HG02938 (cell line): Measurements from ENCODE around the gene AZI2.
A peak's percentile ranks its signal among the peaks of the same experiment; 100 is the strongest.

ENCODE experiments used
- ATAC-seq: cut with Tn5 transposase; IDR thresholded peaks from one replicate; pipeline ENCODE4 v1.9.1; 2021; ENCODE audit warnings: mild to moderate bottlenecking, moderate library complexity; ENCODE audit not compliant: unreplicated experiment

Gene AZI2

GRCh38 chr3:28348629-28349468 lies at the start of gene AZI2, which contains the start of gene ZCWPW2:
TSS of gene AZI2 (minus strand) at chr3:28348824. CDS start at chr3:28340617, 8,207 bp downstream.
TSS of gene ZCWPW2 (plus strand) at chr3:28348721. CDS start at chr3:28413069, 64,348 bp downstream.
- peak; percentile 82 for ATAC-seq

- no peak for ATAC-seq
Measured at GRCh38 chr3:28388978-28389377, 40.4 kb upstream of the AZI2 start.

GRCh38 chr3:28386049-28386448 lies 37.4 kb upstream of the AZI2 start:
- no peak for ATAC-seq

GRCh38 chr3:28376424-28376823 lies 27.8 kb upstream of the AZI2 start:
- ATAC-seq: no peak

- no peak for ATAC-seq
Measured at GRCh38 chr3:28349469-28350000, 911 bp upstream of the AZI2 start.

GRCh38 chr3:28348265-28348628 lies 377 bp downstream of the AZI2 start:
- no peak for ATAC-seq

- no peak for ATAC-seq
Measured at GRCh38 chr3:28347374-28348264, 1.0 kb downstream of the AZI2 start.

GRCh38 chr3:28345690-28346089 lies 2.9 kb downstream of the AZI2 start:
- ATAC-seq: no peak

- ATAC-seq: no peak
Measured at GRCh38 chr3:28343144-28343543, 5.5 kb downstream of the AZI2 start.

GRCh38 chr3:28337230-28337629 lies 11.4 kb downstream of the AZI2 start:
- ATAC-seq: no peak

- no peak for ATAC-seq
Measured at GRCh38 chr3:28335246-28335645, 13.4 kb downstream of the AZI2 start.

- ATAC-seq: no peak
Measured at GRCh38 chr3:28334552-28334951, 14.1 kb downstream of the AZI2 start.

GRCh38 chr3:28328188-28329151 lies 20.2 kb downstream of the AZI2 start:
- ATAC-seq: no peak

GRCh38 chr3:28326458-28326926 lies 22.1 kb downstream of the AZI2 start:
- ATAC-seq: peak; percentile 66

- no peak for ATAC-seq
Measured at GRCh38 chr3:28322464-28322863, 26.2 kb downstream of the AZI2 start.

GRCh38 chr3:28320981-28321380 lies 27.6 kb downstream of the AZI2 start:
- ATAC-seq: no peak

GRCh38 chr3:28317438-28318022 lies 31.1 kb downstream of the AZI2 start:
- ATAC-seq: peak; percentile 88

- ATAC-seq: no peak
Measured at GRCh38 chr3:28316226-28316625, 32.4 kb downstream of the AZI2 start.

- ATAC-seq: no peak
Measured at GRCh38 chr3:28315711-28316110, 32.9 kb downstream of the AZI2 start.

- no peak for ATAC-seq
Measured at GRCh38 chr3:28308196-28308595, 40.4 kb downstream of the AZI2 start.
